A673 (cell line): ENCODE measurements around the gene RHCG.

Source experiments
- CTCF ChIP-seq: fragments of 300-800, 200-600 bp; sonication (generic); conservative IDR thresholded peaks from 2 replicates; pipeline ENCODE4 v1.5.1; 2017; ENCODE audit warnings: low read depth, mild to moderate bottlenecking, antibody characterized with exemption, low read length, moderate library complexity, mixed read lengths
- EZH2 ChIP-seq: fragments of 200-600 bp; sonication (generic); IDR thresholded peaks from 2 replicates; pipeline ENCODE4 v1.6.1; 2017; ENCODE audit warnings: borderline replicate concordance, low read depth, mild to moderate bottlenecking, mixed read lengths, antibody characterized with exemption, low read length; ENCODE audit not compliant: poor library complexity, severe bottlenecking

- TF ChIP-seq CTCF (no peak), EZH2 (no peak)
Observed at GRCh38 chr15:89442155-89442554, 54.2 kb downstream of the RHCG start.
